Stimulated activated CD4-positive, alpha-beta T cell treated with anti-CD3 and anti-CD28 coated beads, TNF-alpha, amount 100 ng/mL, for 48 hours (primary cell): ENCODE results near the gene TMEM217.
"Not testable (repeated sequence)": the region's sequence is repeated elsewhere in the genome, so short reads cannot be mapped to it uniquely, and the experiment has no call there.

Source experiments
- DNase-seq, 3 donors: peaks; one replicate each; pipeline ENCODE4 v3.0.0-alpha.2; 2020; ENCODE audit warnings: low read depth in 3 of 3

The TMEM217 gene

DNA sequence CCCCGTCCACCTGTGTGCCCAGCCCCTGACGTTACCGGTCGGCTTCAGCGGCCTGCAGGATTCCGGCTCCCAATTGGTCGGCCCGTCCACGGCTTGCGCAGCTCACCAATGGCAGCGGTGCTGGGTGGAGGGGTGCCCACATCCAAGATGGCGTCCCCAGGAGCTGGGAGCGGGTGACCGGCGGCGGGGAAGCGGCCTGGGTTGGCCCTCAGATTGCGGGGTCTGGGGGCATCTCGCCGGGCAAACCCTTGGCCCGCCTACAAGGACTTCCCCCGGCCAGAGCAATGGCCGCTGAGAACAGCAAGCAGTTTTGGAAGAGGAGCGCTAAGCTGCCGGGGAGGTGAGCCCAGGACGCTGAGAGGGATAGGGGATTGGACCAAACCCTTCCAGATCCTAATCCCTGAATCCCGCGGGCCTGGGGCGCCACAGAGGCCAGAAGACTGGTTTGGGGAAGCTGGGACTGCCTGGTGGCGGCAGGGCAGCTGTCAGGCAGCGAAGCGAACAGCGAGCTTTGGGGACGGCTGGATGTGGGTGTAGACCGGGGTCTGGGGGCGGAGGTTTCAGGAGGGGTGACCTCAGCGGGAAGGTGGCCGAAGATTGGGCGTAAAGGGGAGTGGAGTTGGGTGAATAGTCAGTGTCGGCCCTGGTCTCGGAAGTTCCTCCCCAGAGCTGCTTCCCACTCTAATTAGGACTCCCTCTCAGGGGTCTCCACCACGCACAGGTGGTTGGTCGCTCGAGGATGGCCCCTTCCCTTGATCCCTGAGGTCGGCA lies at the start of gene TMEM217, which contains the start of gene TBC1D22B:
Gene TMEM217, minus strand, starts transcription at position 511 of the 771 bp plus-strand sequence. CDS start 39,114 bp downstream, outside the sequence.
Gene TBC1D22B, plus strand, starts transcription at position 139 of the 771 bp plus-strand sequence. Its CDS starts 146 bp downstream, at position 285.
- peak; percentile 92 to 96 (median 95) for DNase-seq

DNA sequence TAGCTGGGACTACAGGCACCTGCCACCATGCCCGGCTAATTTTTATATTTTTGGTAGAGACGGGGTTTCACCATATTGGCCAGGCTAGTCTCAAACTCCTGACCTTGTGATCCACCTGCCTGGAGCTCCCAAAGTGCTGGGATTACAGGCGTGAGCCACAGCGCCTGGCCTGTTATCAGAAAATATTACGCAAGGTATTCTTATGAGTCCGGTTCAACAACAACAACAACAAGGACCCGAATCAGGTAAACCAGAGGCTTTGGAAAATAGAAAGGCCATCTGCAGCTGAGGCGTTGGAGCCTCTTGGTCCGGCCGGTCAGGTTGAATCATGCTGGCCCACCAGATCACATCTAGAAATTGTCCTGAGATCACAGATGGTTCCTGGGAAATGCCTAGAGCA lies 49.5 kb upstream of the TMEM217 start:
- DNase-seq, result not testable (repeated sequence)

DNA sequence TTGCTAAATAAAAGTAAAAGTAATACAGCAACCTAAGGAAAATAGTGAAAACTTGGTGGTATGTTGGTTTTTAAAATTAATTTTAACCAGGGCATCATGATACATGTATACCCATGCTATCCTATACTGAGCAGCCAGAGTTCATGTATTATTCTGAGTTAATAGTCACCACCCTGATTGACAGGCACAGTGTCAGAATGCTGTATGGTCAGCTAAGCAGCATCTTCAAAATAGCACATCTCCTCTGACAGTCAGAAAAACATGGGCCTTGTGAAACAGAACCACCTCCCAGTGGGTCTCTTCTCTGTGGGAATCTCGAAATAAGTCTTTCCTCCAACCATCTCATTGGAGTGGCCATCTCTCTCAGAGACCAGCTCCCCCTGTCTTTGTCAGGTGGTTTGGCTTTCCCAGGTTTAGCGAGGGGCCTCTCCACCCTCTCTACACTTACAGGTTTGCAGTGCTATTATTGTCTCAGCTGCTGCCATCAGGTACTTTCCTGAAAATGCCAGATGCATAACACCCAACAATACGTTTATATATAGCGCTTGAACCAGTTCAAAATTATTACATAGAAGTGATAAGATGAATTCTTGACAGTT lies 48.8 kb upstream of the TMEM217 start:
- DNase-seq, result no peak

DNA sequence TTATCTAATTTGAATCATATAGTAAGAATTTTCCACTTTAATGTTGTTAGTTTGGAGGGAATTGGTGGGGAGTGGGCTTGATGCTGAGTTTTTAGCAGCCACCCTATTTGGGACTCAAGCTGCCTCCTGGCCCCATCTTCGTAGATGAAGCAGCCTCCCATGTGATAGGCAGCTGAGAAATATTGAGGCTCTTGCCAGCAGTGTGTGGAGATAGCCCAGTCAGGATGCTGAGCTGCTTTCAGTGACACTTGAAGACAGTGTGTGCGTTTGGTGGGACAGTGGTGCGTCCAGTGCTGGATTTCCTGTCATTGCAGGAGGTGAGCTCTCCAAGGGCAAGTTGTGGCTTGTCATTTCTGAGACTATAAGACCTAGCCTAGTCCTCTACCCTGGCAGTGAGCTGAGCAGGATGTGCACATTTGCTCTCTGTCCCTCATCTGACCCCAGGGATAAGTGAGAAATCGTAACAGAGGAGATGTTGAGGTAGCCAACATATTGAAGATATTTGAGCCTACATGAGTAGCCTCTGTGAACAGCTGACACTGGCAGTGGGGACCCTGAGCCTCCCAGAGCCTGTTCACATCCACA lies 48.0 kb upstream of the TMEM217 start:
- no peak for DNase-seq

DNA sequence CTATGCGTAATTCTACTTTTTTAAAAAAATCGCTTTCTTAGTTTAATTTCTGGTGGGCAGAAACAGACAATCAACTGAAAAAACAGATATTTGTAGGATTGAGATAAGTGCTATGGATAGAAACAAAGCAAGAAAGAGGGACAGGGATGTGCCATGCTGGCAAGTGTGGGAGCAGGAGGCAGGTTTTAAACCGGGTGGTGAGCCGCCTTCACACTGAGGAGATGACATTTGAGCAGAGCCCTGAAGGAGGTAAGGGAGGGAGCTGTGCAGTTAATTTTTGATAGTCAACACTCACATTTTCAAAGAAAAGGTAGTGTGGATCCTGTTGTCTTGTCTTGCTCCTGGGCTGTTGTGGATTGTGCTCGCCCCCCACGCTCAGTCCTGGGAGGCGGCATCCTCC lies 46.8 kb upstream of the TMEM217 start:
- no peak for DNase-seq

DNA sequence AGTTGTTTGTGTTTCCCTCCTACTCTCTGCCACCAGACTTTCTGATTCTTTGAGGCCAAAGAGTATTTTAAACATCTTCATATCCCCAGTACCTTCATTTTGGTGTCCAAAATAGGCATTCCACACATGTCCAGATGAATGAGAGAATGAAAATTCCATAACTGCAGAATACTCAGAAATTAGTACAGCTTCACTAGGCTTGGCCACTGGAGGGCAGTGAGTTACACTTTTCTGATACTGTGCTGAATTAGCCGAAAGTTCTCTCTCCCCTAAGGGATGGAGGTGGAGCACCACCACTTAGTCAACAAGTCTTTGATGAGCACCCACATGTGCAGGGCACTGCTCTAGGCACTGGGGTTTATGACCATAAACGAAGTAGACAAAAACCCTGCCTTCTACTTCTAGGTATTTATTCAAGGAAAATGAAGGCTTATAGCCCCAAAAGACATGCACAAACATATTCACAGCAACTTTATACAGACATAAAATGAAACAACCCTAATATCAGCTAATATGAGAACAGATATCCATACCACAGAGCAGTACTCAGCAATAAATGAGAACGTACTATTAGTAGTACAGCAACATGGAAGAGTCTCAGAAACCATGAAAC lies 46.1 kb upstream of the TMEM217 start:
- no peak for DNase-seq

DNA sequence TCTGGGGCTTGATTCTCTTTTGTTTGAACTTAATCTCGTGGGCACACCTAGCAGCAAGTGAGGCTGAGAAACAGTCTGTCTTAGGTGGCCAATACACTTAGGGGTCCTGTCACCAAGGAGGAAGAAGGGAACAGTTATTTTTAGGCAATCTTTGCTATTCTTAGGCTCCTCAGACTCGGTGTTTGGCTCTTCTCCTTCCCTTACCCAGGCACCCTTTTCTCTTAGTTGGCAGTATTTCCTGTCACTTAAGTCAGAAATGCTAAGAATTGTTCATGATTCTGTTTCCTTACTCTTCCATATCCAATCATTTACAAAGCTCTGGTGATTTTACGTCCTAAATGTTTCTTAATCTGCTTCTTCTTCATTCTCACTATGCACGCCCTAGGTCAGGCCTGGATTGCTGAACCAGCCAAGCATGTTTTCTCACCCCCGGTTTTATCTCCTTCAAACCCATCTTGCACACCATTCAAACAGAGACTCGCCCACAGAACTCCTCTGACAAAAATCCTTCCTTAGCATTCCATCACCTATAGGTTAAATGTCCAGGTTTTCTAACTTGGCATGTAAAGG lies 45.2 kb upstream of the TMEM217 start:
- no peak for DNase-seq

DNA sequence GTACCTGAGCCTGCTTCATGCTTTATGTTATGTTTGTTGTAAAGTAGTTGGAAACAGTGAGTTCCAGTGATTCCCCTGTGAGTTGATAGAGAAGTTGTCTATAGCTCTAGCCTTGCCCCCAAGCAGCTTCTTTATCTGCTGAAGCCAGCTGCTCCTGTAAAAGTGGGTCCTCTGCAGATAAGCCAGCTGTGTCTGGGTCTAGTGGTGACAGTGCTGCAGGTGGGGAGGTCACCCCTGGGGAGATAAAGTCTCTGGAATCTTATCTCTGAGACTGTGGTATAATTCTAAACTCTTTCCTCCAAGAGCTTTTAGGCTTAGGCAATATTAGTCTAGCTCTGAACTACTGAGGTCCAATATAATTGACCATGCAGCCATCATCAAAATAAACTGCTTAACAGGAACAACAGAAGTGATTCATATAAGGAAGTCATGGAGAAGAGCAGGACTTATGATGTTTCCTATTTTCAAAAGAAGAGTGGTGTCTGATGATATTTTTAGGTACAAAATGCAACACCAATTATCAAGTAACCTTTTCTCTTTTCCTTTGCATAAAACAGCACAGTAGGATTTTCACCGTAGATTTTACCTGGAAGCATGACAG lies 44.2 kb upstream of the TMEM217 start:
- DNase-seq, result no peak

DNA sequence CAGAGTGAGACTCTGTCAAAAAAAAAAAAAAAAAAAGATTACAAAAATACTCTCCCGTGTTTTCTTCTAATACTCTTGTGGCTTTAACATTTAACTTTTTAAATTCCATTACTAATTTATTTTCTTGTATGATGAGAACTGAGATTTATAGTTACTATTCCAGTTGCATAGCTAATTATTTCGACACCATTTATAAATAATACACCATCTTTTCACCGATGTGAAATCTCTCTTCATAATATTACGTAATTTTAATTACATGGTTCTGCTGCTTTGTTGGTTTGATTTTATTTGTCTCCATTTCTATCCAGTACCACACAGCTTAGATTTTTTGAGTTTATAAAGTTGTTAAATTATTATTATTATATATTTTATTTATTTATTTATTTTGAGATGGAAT lies 42.0 kb upstream of the TMEM217 start:
- DNase-seq, result no peak

DNA sequence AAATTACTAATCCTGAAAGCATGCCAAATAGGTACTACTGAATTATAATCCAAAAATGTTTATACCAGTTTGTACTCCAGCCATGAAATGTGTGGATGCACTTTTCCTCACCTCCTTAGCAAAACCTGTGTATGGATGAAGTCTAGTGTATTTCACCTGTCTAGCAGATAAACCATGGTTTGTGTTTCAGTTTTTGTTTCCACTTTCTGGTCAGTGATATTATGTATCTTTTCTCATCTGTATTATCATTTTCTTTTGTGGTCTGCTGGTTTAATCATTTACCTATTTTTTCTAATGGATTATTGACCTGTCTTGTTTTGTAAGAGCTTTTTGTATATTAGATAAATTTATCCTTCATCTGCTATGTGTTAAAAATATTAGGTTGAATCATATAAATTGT lies 41.0 kb upstream of the TMEM217 start:
- DNase-seq, result no peak

DNA sequence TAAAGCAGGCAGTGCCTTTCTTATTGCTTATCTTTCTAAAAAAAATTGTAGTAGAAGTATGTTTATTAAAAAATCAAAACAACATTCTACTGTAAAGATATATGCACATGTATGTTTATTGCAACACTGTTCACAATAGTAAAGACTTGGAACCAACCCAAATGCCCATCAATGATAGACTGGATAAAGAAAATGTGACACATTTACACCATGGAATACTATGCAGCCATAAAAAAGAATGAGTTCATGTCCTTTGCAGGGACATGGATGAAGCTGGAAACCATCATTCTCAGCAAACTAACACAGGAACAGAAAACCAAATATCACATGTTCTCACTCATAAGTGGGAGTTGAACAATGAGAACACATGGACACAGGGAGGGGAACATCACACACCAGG lies 39.7 kb upstream of the TMEM217 start:
- not testable (repeated sequence) for DNase-seq

DNA sequence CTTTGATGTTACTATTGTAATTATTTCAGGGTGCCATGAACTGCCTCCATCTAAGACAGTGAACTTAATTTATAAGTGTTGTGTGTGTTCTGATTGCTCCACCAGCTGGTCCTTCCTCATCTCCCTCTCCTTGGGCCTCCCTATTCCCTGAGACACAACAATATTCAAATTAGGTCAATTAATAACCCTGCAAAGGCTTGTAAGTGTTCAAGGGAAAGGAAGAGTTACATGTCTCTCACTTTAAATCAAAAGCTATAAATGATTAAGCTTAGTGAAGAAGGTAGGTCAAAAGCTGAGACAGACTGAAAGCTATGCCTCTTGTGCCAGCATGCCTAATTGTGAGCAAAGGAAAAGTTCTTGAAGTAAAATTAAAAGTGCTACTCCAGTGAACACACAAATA lies 35.5 kb upstream of the TMEM217 start:
- DNase-seq, result no peak

DNA sequence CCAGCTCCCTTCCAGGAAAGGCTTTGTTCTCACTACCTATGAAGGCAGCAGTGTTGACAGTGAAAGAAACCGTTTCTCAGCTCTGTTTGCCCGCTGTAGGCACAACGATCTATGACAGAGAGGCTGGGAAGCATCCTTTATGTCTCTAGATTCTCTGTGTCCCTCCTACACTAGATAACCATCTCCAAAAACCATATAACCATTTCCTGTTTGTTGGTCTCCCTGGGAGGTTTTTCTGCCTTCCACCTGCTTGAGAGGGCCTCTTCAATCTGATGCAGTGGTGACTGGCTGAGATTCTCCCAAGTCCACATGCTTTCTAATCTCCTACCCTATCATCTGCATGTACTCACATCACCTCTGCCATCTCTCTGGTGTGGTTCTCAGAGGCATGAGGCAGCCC lies 32.0 kb upstream of the TMEM217 start:
- DNase-seq, result peak; percentile 10 to 33 (median 13)

DNA sequence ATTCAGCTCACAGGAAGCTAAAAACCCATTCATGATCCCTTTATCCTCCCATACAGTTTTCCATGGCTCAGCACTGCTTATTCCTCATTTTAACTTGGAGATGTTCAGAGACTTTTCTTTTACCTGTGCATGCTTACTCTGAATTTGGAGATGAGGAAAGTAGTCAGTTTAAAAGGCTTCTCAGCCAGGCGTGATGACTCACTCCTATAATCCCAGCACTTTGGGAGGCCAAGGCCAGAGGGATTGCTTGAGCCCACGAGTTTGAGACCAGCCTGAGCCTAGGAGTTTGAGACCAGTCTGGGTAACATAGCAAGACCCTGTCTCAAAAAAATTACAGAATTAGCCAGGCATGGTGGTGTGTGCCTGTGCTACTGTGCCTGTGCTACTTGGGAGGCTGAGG lies 30.3 kb upstream of the TMEM217 start:
- DNase-seq, result no peak

DNA sequence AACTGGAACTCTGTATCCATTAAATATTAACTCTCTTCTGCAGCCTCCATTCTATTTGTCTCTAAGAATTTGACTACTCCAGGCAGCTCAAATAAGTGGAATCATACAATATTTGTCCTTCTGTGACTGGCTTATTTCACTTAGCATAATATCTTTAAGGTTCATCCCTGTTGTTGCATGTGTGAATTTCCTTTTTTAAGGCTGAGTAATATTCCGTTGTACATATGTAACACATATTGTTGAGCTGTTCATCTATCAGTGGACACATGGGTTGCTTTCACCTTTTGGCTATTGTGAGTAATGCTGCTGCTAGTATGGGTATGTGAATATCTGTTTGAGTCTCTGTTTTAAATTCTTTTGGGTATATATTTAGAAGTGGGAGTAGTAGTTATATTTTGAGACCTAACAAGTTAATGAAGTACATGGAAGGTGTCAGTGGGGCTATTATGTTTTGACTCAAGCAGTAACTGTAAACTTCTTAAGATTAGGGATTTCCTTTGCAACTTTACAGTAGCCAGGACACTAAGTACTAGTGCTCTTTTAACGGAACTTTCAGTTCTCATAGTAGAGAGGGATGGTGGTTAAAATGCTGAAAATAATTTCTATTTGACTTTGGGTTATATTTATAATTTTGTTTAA lies 29.7 kb upstream of the TMEM217 start:
- no peak for DNase-seq

DNA sequence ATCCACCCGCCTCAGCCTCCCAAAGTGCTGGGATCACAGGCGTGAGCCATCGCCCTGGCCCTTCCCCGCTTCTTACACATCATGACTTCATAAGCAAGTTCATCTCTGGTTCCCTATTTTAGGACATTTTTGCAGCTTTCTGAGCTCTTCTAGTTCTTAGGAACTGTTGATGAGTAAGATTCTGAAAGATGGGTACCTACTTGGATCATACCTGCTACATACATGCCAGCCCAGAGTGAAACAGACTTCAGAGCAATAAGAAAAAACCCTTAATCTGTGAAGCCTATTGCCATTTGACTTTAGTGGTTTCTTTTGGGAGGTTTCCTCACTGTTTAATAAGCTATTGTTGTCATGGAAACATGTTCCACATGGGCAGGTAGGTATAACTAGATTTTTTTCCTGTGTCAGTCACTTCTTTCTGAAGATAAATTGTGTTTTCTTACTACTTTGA lies 27.9 kb upstream of the TMEM217 start:
- peak in 1 of 3 donors; percentile 22 for DNase-seq

DNA sequence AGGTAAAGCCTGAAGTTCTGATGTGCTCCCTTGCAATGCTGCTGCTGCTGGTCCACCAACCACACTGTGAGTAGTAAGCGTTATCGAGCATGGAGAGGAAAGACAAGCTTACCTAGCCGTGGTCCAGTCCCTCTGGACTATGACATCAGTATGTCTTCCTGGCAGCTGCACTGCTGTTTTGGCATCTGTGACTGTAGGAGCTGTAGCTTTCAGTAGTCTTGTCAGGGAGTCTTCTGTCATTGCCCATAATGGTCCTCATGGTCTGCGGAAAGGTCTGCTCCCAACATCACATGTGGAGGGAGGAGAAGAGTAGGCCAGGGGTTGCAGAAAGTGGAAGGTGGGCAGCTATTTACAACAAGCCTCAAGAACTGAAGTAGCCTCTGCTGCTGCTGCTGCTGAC lies 26.8 kb upstream of the TMEM217 start:
- no peak for DNase-seq

DNA sequence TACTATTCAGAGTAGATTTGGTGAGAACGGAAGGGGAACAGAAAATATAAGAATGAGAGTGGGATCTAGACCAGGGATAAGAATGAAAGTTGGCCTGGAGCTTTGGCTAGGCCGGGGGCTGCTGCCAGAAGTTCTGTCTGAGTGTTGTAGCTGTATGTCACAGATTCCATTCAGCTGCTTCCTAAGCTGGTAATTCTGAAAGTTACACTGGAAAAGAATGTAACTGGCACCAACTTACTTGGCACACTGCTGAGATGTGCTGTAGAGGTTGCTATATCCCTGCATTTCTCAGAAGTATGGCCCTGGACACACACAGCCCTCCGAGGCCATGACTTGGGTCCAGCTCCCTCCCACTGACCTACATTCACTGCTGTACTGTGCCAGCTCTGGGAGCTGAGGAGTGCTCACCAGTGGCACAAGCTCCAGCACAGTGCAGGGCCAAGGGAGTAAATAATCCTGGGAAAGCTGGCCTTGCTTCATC lies 25.8 kb upstream of the TMEM217 start:
- no peak for DNase-seq

DNA sequence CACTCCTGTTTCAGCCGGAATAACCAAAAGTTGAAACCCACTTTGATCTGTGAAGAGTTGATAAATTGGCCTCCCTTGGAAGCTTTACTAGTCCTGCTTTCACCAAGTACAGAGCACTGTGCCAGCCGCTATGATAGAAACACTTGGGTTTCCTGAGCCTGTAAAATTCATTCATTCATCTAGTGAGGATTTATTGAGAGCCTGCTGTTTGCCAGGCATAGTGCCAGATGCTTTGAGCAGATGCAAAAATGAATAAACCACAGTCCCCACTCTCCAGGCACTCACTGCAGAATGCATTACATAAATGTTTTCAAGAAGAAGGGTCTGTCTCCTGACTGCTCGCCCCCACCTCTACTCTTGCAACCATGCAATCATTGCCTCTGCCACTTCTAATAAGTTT lies 25.3 kb upstream of the TMEM217 start:
- DNase-seq, result no peak

DNA sequence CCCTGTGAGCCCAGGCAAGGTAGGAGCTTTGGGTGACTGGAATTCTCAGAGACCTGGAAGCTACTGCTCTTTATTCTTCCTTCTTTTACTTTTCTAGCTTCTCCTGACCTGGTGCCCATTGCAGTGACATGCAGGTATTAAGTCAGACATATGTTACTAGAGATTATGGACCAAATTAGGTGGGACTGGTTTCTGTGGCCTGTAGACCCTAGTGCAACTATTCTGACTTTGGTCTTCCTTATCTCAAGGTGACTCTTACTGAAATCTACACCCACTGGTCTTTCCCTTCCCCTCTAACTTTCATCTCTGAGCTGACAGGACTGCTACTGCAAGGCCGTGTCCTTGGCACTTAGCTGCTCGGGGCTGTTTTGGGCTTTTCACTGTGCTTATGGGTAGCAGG lies 24.4 kb upstream of the TMEM217 start:
- DNase-seq, result no peak
